ENCODE data around the gene PRKCH.

The PRKCH gene

GRCh38 chr14:61391119-61391518, 69.7 kb downstream of the PRKCH start:
- TF ChIP-seq CTCF (IDR thresholded peaks at IDR 0.05; ENCODE audit: low read depth, low read length, missing control alignments), result no peak
- no peak overlapping the region for H3K4me3 ChIP-seq (replicated peaks; ENCODE audit: low read depth, low read length)
- DNase-seq (ENCODE audit: extremely low read depth, low read depth), result no peak

- no peak for TF ChIP-seq CTCF (IDR thresholded peaks at IDR 0.05; ENCODE audit: low read depth, low read length, missing control alignments)
- no peak overlapping the region for H3K4me3 ChIP-seq (replicated peaks; ENCODE audit: low read depth, low read length)
- no peak for DNase-seq (ENCODE audit: extremely low read depth, low read depth)
Observed at GRCh38 chr14:61392297-61392696, 70.9 kb downstream of the PRKCH start.

GRCh38 chr14:61394542-61394941, 73.2 kb downstream of the PRKCH start:
- no peak for TF ChIP-seq CTCF (IDR thresholded peaks at IDR 0.05; ENCODE audit: low read depth, low read length, missing control alignments)

GRCh38 chr14:61395115-61395725, 73.8 kb downstream of the PRKCH start:
- no peak for DNase-seq (ENCODE audit: extremely low read depth, low read depth)
- no peak for TF ChIP-seq CTCF (IDR thresholded peaks at IDR 0.05; ENCODE audit: low read depth, low read length, missing control alignments)
- H3K4me3 ChIP-seq (replicated peaks; ENCODE audit: low read depth, low read length), result no peak overlapping the region

More at GRCh38 chr14:61394542-61394941, 73.2 kb downstream of the PRKCH start:
- H3K4me3 ChIP-seq (replicated peaks; ENCODE audit: low read depth, low read length), result no peak overlapping the region
- DNase-seq (ENCODE audit: extremely low read depth, low read depth), result no peak

- no peak for DNase-seq (ENCODE audit: extremely low read depth, low read depth)
- H3K4me3 ChIP-seq (replicated peaks; ENCODE audit: low read depth, low read length), result no peak overlapping the region
- no peak for TF ChIP-seq CTCF (IDR thresholded peaks at IDR 0.05; ENCODE audit: low read depth, low read length, missing control alignments)
Observed at GRCh38 chr14:61396279-61396678, 74.9 kb downstream of the PRKCH start.

GRCh38 chr14:61396694-61397093, 75.3 kb downstream of the PRKCH start:
- no peak for TF ChIP-seq CTCF (IDR thresholded peaks at IDR 0.05; ENCODE audit: low read depth, low read length, missing control alignments)
- no peak for DNase-seq (ENCODE audit: extremely low read depth, low read depth)
- H3K4me3 ChIP-seq (replicated peaks; ENCODE audit: low read depth, low read length), result no peak overlapping the region

GRCh38 chr14:61397615-61398014, 76.2 kb downstream of the PRKCH start:
- no peak overlapping the region for H3K4me3 ChIP-seq (replicated peaks; ENCODE audit: low read depth, low read length)
- no peak for TF ChIP-seq CTCF (IDR thresholded peaks at IDR 0.05; ENCODE audit: low read depth, low read length, missing control alignments)
- no peak for DNase-seq (ENCODE audit: extremely low read depth, low read depth)
